ENCODE results near the gene MMD2. TPM values are rescaled to one million over a fixed set of nuclear protein-coding genes. Genes with fewer than 3 reads are reported as not detected.

Gene MMD2
- total and polyA plus RNA-seq, 2 experiments from 2014 or later, result 0.11 to 0.38 TPM

- DNase-seq (ENCODE audit: low spot score), result no peak
These were observed 73.6 kb downstream of the MMD2 start for GRCh38 chr7:4885317-4885807.

More at GRCh38 chr7:4885317-4885807, 73.6 kb downstream of the MMD2 start:
- Histone ChIP-seq H3K27ac (ENCODE audit: low read depth) (no peak overlapping the region), H3K4me2 (no peak overlapping the region), H2AFZ (no peak overlapping the region), H3K4me3 (no peak overlapping the region), H3K36me3 (ENCODE audit: insufficient read depth) (no peaks in the 10 kb centered on the region), H3F3A (replicated peaks; ENCODE audit: low read depth) (no peaks in the 10 kb centered on the region), H3K9me2 (ENCODE audit: insufficient read depth) (no peaks in the 10 kb centered on the region), H4K20me1 (replicated peaks; ENCODE audit: insufficient read depth) (no peaks in the 10 kb centered on the region), H3K4me1 (ENCODE audit: insufficient read depth) (peaks cover 9% of the 10 kb centered on the region; the same call in 1 of the 2 replicates), H3K27me3 (ENCODE audit: insufficient read depth) (peaks cover 14% of the 10 kb centered on the region; the same call in 1 of the 2 replicates), H3K79me2 (replicated peaks; ENCODE audit: insufficient read depth) (no peaks in the 10 kb centered on the region)
- H3K27me3 Mint-ChIP-seq (ENCODE audit: insufficient read depth, low read depth, poor library complexity), result peaks cover 20% of the 10 kb centered on the region
- no peaks in the 10 kb centered on the region for H3K36me3 Mint-ChIP-seq (ENCODE audit: low read depth)
- H3K4me1 Mint-ChIP-seq, result peaks cover 12% of the 10 kb centered on the region; the same call in 1 of the 3 replicates
- TF ChIP-seq ETS1 (IDR thresholded peaks at IDR 0.05) (no peak), CTCF (conservative IDR thresholded peaks at IDR 0.05; ENCODE audit: low read depth in 2 of 2) (no peak), JUNB (IDR thresholded peaks at IDR 0.05; ENCODE audit: unreplicated experiment) (no peak), CREB1 (CRISPR knock-in tag; IDR thresholded peaks at IDR 0.05; ENCODE audit: low read depth) (no peak), EZH2phosphoT487 (IDR thresholded peaks at IDR 0.05; ENCODE audit: unreplicated experiment) (no peak), POLR2AphosphoS5 (IDR thresholded peaks at IDR 0.05; ENCODE audit: low read depth) (no peak), ZNF331 (CRISPR knock-in tag; IDR thresholded peaks at IDR 0.05; ENCODE audit: low read depth) (no peak), EZH2 (IDR thresholded peaks at IDR 0.05; ENCODE audit: low read depth, unreplicated experiment) (no peak), STAT1 (IDR thresholded peaks at IDR 0.05; ENCODE audit: unreplicated experiment) (no peak), REST (IDR thresholded peaks at IDR 0.05; ENCODE audit: unreplicated experiment) (no peak), NANOG (IDR thresholded peaks at IDR 0.05; ENCODE audit: borderline replicate concordance) (no peak), ZNF462 (CRISPR knock-in tag; IDR thresholded peaks at IDR 0.05) (no peak)
- H3K4me3 Mint-ChIP-seq, result no peak overlapping the region
- no peak overlapping the region for H3K27ac Mint-ChIP-seq
- ATAC-seq, result no peak
- H3K9me3 Mint-ChIP-seq, result peaks cover 2% of the 10 kb centered on the region

All from GM23338 (cell line).